Measurements from ENCODE around the gene ZNF426. TPM values are rescaled to one million over a fixed set of nuclear protein-coding genes. Genes with fewer than 3 reads are reported as not detected.

The ZNF426 gene
- total RNA-seq, 1 donor from 2014 or later: 24.2 TPM

GRCh38 chr19:9500796-9501195 is 37.6 kb downstream of the ZNF426 start:
- Mint-ChIP-seq H3K4me3 (ENCODE audit: low read depth) (no peak overlapping the region), H3K36me3 (ENCODE audit: insufficient read depth) (peaks cover 1% of the 10 kb centered on the region), H3K4me1 (ENCODE audit: low read depth) (no peaks in the 10 kb centered on the region), H3K27me3 (no peaks in the 10 kb centered on the region), H3K27ac (no peak overlapping the region), H3K9me3 (ENCODE audit: low read depth) (peaks cover 34% of the 10 kb centered on the region)
- no peak for TF ChIP-seq CTCF (IDR thresholded peaks at IDR 0.05; ENCODE audit: unreplicated experiment)
- DNase-seq (ENCODE audit: low spot score, unreplicated experiment): no peak

- Mint-ChIP-seq H3K4me3 (ENCODE audit: low read depth) (no peak within 1 kb of the TSS), H3K4me1 (ENCODE audit: low read depth) (no peaks in the 10 kb centered on the region), H3K9me3 (ENCODE audit: low read depth) (peaks cover 33% of the 10 kb centered on the region)
Observed at GRCh38 chr19:9498183-9498902, 40.1 kb downstream of the ZNF426 start, which contains the start of gene ZNF560. TSS of gene ZNF560 (minus strand) at chr19:9498616. CDS start at chr19:9475313, 23,303 bp downstream.

GRCh38 chr19:9494096-9494495 is 44.3 kb downstream of the ZNF426 start:
- no peak for DNase-seq (ENCODE audit: low spot score, unreplicated experiment)
- TF ChIP-seq CTCF (IDR thresholded peaks at IDR 0.05; ENCODE audit: unreplicated experiment): no peak
- H3K9me3 Mint-ChIP-seq (ENCODE audit: low read depth): peaks cover 45% of the 10 kb centered on the region
- no peaks in the 10 kb centered on the region for H3K4me1 Mint-ChIP-seq (ENCODE audit: low read depth)
- H3K4me3 Mint-ChIP-seq (ENCODE audit: low read depth): no peak overlapping the region
- H3K36me3 Mint-ChIP-seq (ENCODE audit: insufficient read depth): peaks cover 2% of the 10 kb centered on the region
- H3K27ac Mint-ChIP-seq: no peak overlapping the region
- no peaks in the 10 kb centered on the region for H3K27me3 Mint-ChIP-seq

More at GRCh38 chr19:9498183-9498902, 40.1 kb downstream of the ZNF426 start, which contains the start of gene ZNF560:
- no peaks in the 10 kb centered on the region for H3K27me3 Mint-ChIP-seq
- peaks cover 2% of the 10 kb centered on the region for H3K36me3 Mint-ChIP-seq (ENCODE audit: insufficient read depth)
- no peak within 1 kb of the TSS for H3K27ac Mint-ChIP-seq
- no peak for TF ChIP-seq CTCF (IDR thresholded peaks at IDR 0.05; ENCODE audit: unreplicated experiment)
- no peak for DNase-seq (ENCODE audit: low spot score, unreplicated experiment)

GRCh38 chr19:9487016-9487415 is 51.4 kb downstream of the ZNF426 start:
- no peak overlapping the region for H3K27ac Mint-ChIP-seq
- no peak overlapping the region for H3K4me3 Mint-ChIP-seq (ENCODE audit: low read depth)
- no peaks in the 10 kb centered on the region for H3K27me3 Mint-ChIP-seq
- peaks cover 1% of the 10 kb centered on the region for H3K36me3 Mint-ChIP-seq (ENCODE audit: insufficient read depth)
- DNase-seq (ENCODE audit: low spot score, unreplicated experiment): no peak
- peaks cover 47% of the 10 kb centered on the region for H3K9me3 Mint-ChIP-seq (ENCODE audit: low read depth)
- TF ChIP-seq CTCF (IDR thresholded peaks at IDR 0.05; ENCODE audit: unreplicated experiment): no peak
- no peaks in the 10 kb centered on the region for H3K4me1 Mint-ChIP-seq (ENCODE audit: low read depth)

GRCh38 chr19:9485140-9485539 is 53.3 kb downstream of the ZNF426 start:
- no peaks in the 10 kb centered on the region for H3K4me1 Mint-ChIP-seq (ENCODE audit: low read depth)
- no peak for TF ChIP-seq CTCF (IDR thresholded peaks at IDR 0.05; ENCODE audit: unreplicated experiment)
- no peaks in the 10 kb centered on the region for H3K27me3 Mint-ChIP-seq
- no peak overlapping the region for H3K27ac Mint-ChIP-seq
- DNase-seq (ENCODE audit: low spot score, unreplicated experiment): no peak
- H3K36me3 Mint-ChIP-seq (ENCODE audit: insufficient read depth): peaks cover 3% of the 10 kb centered on the region
- H3K4me3 Mint-ChIP-seq (ENCODE audit: low read depth): no peak overlapping the region
- H3K9me3 Mint-ChIP-seq (ENCODE audit: low read depth): peaks cover 39% of the 10 kb centered on the region
